GM12801 (cell line): ENCODE measurements around the gene C3orf20.

Source experiments
- CTCF ChIP-seq: IDR thresholded peaks from one replicate; pipeline ENCODE4 v1.5.1; 2011; ENCODE audit warnings: control low read depth; ENCODE audit not compliant: insufficient read length; ENCODE audit errors: extremely low read depth

The C3orf20 gene

GRCh38 chr3:14795996-14796395 is 121.1 kb downstream of the C3orf20 start:
- no peak for TF ChIP-seq CTCF

GRCh38 chr3:14796403-14797077 is 121.6 kb downstream of the C3orf20 start:
- no peak for TF ChIP-seq CTCF

- TF ChIP-seq CTCF: no peak
These were observed 122.8 kb downstream of the C3orf20 start for GRCh38 chr3:14797731-14798130.

- no peak for TF ChIP-seq CTCF
These were observed 123.3 kb downstream of the C3orf20 start for GRCh38 chr3:14798231-14798630.

- no peak for TF ChIP-seq CTCF
These were observed 124.2 kb downstream of the C3orf20 start for GRCh38 chr3:14799146-14799545.

- no peak for TF ChIP-seq CTCF
These were observed 126.1 kb downstream of the C3orf20 start for GRCh38 chr3:14801031-14801430.

GRCh38 chr3:14801668-14802380 is 126.9 kb downstream of the C3orf20 start:
- no peak for TF ChIP-seq CTCF
